Neural cell (in vitro differentiated cells): ENCODE measurements around the gene MKX. TPM values are rescaled to one million over a fixed set of nuclear protein-coding genes. Genes with fewer than 3 reads are reported as not detected.

Source experiments
- H2AFZ ChIP-seq: fragments of 200-600, 300-800 bp; sonication (generic), shearing (Covaris generic); 2 replicates; pipeline ENCODE4 v1.6.0; 2014; ENCODE audit warnings: low read depth, mild to moderate bottlenecking, antibody characterized with exemption, low read length, moderate library complexity
- H3F3A ChIP-seq: fragments of 200-600 bp; shearing (Covaris generic); 2 replicates; pipeline ENCODE4 v1.6.1; 2016; ENCODE audit warnings: mild to moderate bottlenecking, moderate library complexity, mixed read lengths, antibody characterized with exemption, low read length; ENCODE audit not compliant: insufficient read depth, poor library complexity, severe bottlenecking
- H3K27ac ChIP-seq: fragments of 200-600, 300-800 bp; sonication (generic), shearing (Covaris generic); 2 replicates; pipeline ENCODE4 v1.5.1; 2014; ENCODE audit warnings: mild to moderate bottlenecking, low read length, moderate library complexity
- H3K27me3 ChIP-seq: fragments of 300-800, 200-600 bp; sonication (generic), shearing (Covaris generic); 2 replicates; pipeline ENCODE4 v1.6.0; 2014; ENCODE audit warnings: mild to moderate bottlenecking, low read depth, low read length, moderate library complexity; ENCODE audit not compliant: insufficient read depth
- H3K36me3 ChIP-seq: fragments of 300-800, 200-600 bp; sonication (generic), shearing (Covaris generic); 2 replicates; pipeline ENCODE4 v1.5.1; 2014; ENCODE audit warnings: mild to moderate bottlenecking, antibody characterized with exemption, low read length, moderate library complexity; ENCODE audit not compliant: insufficient read depth
- H3K4me2 ChIP-seq: fragments of 300-800, 200-600 bp; sonication (generic), shearing (Covaris generic); 2 replicates; pipeline ENCODE4 v1.6.0; 2014; ENCODE audit warnings: mild to moderate bottlenecking, low read length
- H3K4me3 ChIP-seq: fragments of 300-800, 200-600 bp; sonication (generic), shearing (Covaris generic); 2 replicates; pipeline ENCODE4 v1.5.1; 2014; ENCODE audit warnings: mild to moderate bottlenecking, low read length, moderate library complexity
- H3K79me2 ChIP-seq: fragments of 200-600 bp; shearing (Covaris generic); replicated peaks from 2 replicates; pipeline ENCODE4 v1.6.0; 2014; ENCODE audit warnings: mild to moderate bottlenecking, low read length, moderate library complexity; ENCODE audit not compliant: insufficient read depth
- H3K9ac ChIP-seq: fragments of 300-800, 200-600 bp; sonication (generic), shearing (Covaris generic); 2 replicates; pipeline ENCODE4 v1.6.1; 2016; ENCODE audit warnings: mild to moderate bottlenecking, low read length, mixed read lengths
- H3K9me2 ChIP-seq: fragments of 200-600 bp; shearing (Covaris generic); 2 replicates; pipeline ENCODE4 v1.6.1; 2016; ENCODE audit warnings: mild to moderate bottlenecking, low read length, mixed read lengths; ENCODE audit not compliant: insufficient read depth
- H3K9me3 ChIP-seq: fragments of 200-600, 300-800 bp; sonication (generic), shearing (Covaris generic); 2 replicates; pipeline ENCODE4 v1.6.1; 2016; ENCODE audit warnings: mild to moderate bottlenecking, mixed run types, low read length, moderate library complexity, mixed read lengths
- H4K20me1 ChIP-seq: fragments of 200-600 bp; shearing (Covaris generic); 2 replicates; pipeline ENCODE4 v1.6.1; 2016; ENCODE audit warnings: mild to moderate bottlenecking, mixed run types; ENCODE audit not compliant: insufficient read depth
- CTCF ChIP-seq: fragments of 450-650 bp; IDR thresholded peaks from 2 replicates; pipeline ENCODE4 v1.5.1; 2014; ENCODE audit warnings: antibody characterized with exemption, mild to moderate bottlenecking, moderate library complexity; ENCODE audit not compliant: poor library complexity, severe bottlenecking
- EP300 ChIP-seq: fragments of 450-650 bp; conservative IDR thresholded peaks from 2 replicates; pipeline ENCODE4 v1.6.1; 2014; ENCODE audit warnings: antibody characterized with exemption, mild to moderate bottlenecking, moderate library complexity; ENCODE audit not compliant: poor library complexity, severe bottlenecking
- EZH2 ChIP-seq: fragments of 200-600, 300-800 bp; shearing (Covaris generic), sonication (generic); IDR thresholded peaks from 2 replicates; pipeline ENCODE4 v1.6.1; 2014; ENCODE audit warnings: antibody characterized with exemption, low read length, borderline replicate concordance, mild to moderate bottlenecking; ENCODE audit not compliant: insufficient read depth, poor library complexity, severe bottlenecking
- MXI1 ChIP-seq: fragments of 450-650 bp; conservative IDR thresholded peaks from 2 replicates; pipeline ENCODE4 v1.6.1; 2014; ENCODE audit warnings: antibody characterized with exemption, mild to moderate bottlenecking; ENCODE audit not compliant: poor library complexity, severe bottlenecking
- POLR2AphosphoS5 ChIP-seq: IDR thresholded peaks from 2 replicates; pipeline ENCODE4 v1.6.1; 2012
- RAD21 ChIP-seq: fragments of 450-650 bp; conservative IDR thresholded peaks from 2 replicates; pipeline ENCODE4 v1.6.1; 2014; ENCODE audit warnings: antibody characterized with exemption, mild to moderate bottlenecking, moderate library complexity
- REST ChIP-seq: IDR thresholded peaks from 2 replicates; pipeline ENCODE4 v1.6.1; 2012; ENCODE audit warnings: borderline replicate concordance
- SMC3 ChIP-seq: fragments of 450-650 bp; conservative IDR thresholded peaks from 2 replicates; pipeline ENCODE4 v1.6.1; 2014; ENCODE audit warnings: antibody characterized with exemption, mild to moderate bottlenecking, moderate library complexity; ENCODE audit not compliant: poor library complexity
- TAF1 ChIP-seq: IDR thresholded peaks from 2 replicates; pipeline ENCODE4 v1.6.1; 2012; ENCODE audit warnings: low read depth
- polyA plus RNA-seq: library from polyadenylated mRNA; depleted of rRNA; stranded (reverse); fragments of >200 nt; gene quantifications from 2 replicates; pipeline ENCODE4 v1.2.3, GENCODE V29; 2014

Gene MKX
- polyA plus RNA-seq, 1 donor from 2014 or later = not detected

GRCh38 chr10:27646604-27647175 is 98.9 kb downstream of the MKX start:
- no peak overlapping the region for H3K4me3 ChIP-seq
- H3K9me3 ChIP-seq = no peaks in the 10 kb centered on the region
- TF ChIP-seq MXI1 (no peak), RAD21 (no peak), EZH2 (no peak), EP300 (no peak), CTCF (no peak), SMC3 (no peak), POLR2AphosphoS5 (no peak), TAF1 (no peak), REST (no peak)
- no peaks in the 10 kb centered on the region for H3K27me3 ChIP-seq
- H3K9ac ChIP-seq = no peak overlapping the region
- H3K4me2 ChIP-seq = no peak overlapping the region
- H3K27ac ChIP-seq = no peak overlapping the region
- no peaks in the 10 kb centered on the region for H4K20me1 ChIP-seq
- no peak overlapping the region for H2AFZ ChIP-seq
- H3F3A ChIP-seq = no peaks in the 10 kb centered on the region
- H3K36me3 ChIP-seq = no peaks in the 10 kb centered on the region
- H3K9me2 ChIP-seq = no peaks in the 10 kb centered on the region
- H3K79me2 ChIP-seq = no peaks in the 10 kb centered on the region

- Histone ChIP-seq H3K9me2 (no peaks in the 10 kb centered on the region), H3K4me3 (no peak overlapping the region), H3K27ac (no peak overlapping the region), H4K20me1 (no peaks in the 10 kb centered on the region), H3F3A (no peaks in the 10 kb centered on the region), H3K27me3 (no peaks in the 10 kb centered on the region), H3K36me3 (no peaks in the 10 kb centered on the region), H3K9ac (no peak overlapping the region), H3K4me2 (no peak overlapping the region), H3K79me2 (no peaks in the 10 kb centered on the region), H3K9me3 (no peaks in the 10 kb centered on the region), H2AFZ (no peak overlapping the region)
- TF ChIP-seq REST = no peak
- TF ChIP-seq POLR2AphosphoS5 = no peak
- no peak for TF ChIP-seq CTCF
- TF ChIP-seq RAD21 = no peak
- no peak for TF ChIP-seq TAF1
- no peak for TF ChIP-seq EZH2
- TF ChIP-seq EP300 = no peak
- no peak for TF ChIP-seq MXI1
- no peak for TF ChIP-seq SMC3
These were observed 99.4 kb downstream of the MKX start for GRCh38 chr10:27646194-27646593.
